NB4 (cell line): ENCODE results near the gene FNTB.

Experiments
- DNase-seq: peaks from one replicate; pipeline ENCODE4 v3.0.0; 2010; ENCODE audit warnings: low read depth
- H3K4me3 ChIP-seq: one replicate; pipeline ENCODE4 v1.5.1; 2011; ENCODE audit warnings: mild to moderate bottlenecking, low read depth, low read length, moderate library complexity
- CTCF ChIP-seq: IDR thresholded peaks from one replicate; pipeline ENCODE4 v1.5.1; 2012; ENCODE audit warnings: low read depth, low read length
- MAX ChIP-seq: IDR thresholded peaks from 2 replicates; pipeline ENCODE4 v1.6.1; 2011; ENCODE audit warnings: low read depth, low read length
- MYC ChIP-seq: IDR thresholded peaks from 2 replicates; pipeline ENCODE4 v1.6.1; 2011; ENCODE audit warnings: low read depth, low read length
- POLR2A ChIP-seq: IDR thresholded peaks from 2 replicates; pipeline ENCODE4 v1.6.1; 2011; ENCODE audit warnings: mild to moderate bottlenecking; ENCODE audit not compliant: insufficient read length; ENCODE audit errors: extremely low read depth

The FNTB gene

GRCh38 chr14:64986648-64987437, at the start of gene FNTB:
Gene FNTB, plus strand, starts transcription at chr14:64986895. Its CDS starts 59 bp downstream, at chr14:64986954.
- peak; percentile 97 for DNase-seq
- peak within 1 kb of the TSS; percentile 91 for H3K4me3 ChIP-seq
- peak; percentile 56 for TF ChIP-seq CTCF
- peak; percentile 69 for TF ChIP-seq POLR2A
- peak; percentile 54 for TF ChIP-seq MAX
- TF ChIP-seq MYC, result no peak; the same call in none of the 2 replicates

GRCh38 chr14:64937171-64937820, 49.4 kb upstream of the FNTB start:
- TF ChIP-seq MYC, result no peak
- TF ChIP-seq MAX, result no peak
- no peak for TF ChIP-seq CTCF
- TF ChIP-seq POLR2A, result no peak
- DNase-seq, result no peak

GRCh38 chr14:64937821-64938193, 48.9 kb upstream of the FNTB start:
- peak; percentile 7 for TF ChIP-seq CTCF
- TF ChIP-seq MAX, result no peak
- DNase-seq, result no peak
- H3K4me3 ChIP-seq, result no peak overlapping the region

More at GRCh38 chr14:64937171-64937820, 49.4 kb upstream of the FNTB start:
- no peak overlapping the region for H3K4me3 ChIP-seq

GRCh38 chr14:64938972-64939816, 47.5 kb upstream of the FNTB start:
- TF ChIP-seq CTCF (no peak), MYC (no peak), MAX (no peak), POLR2A (no peak)
- no peak for DNase-seq
- no peak overlapping the region for H3K4me3 ChIP-seq

GRCh38 chr14:64939817-64940190, 46.9 kb upstream of the FNTB start:
- no peak for DNase-seq
- H3K4me3 ChIP-seq, result no peak overlapping the region
- no peak for TF ChIP-seq POLR2A
- no peak for TF ChIP-seq MYC
- no peak for TF ChIP-seq CTCF
- TF ChIP-seq MAX, result no peak
